ELF-1 (cell line): Measurements from ENCODE around the gene UNC5C.

ENCODE experiments used
- DNase-seq: peaks from one replicate; pipeline ENCODE4 v3.0.0-alpha.2; 2016; ENCODE audit warnings: low read depth, low spot score

Gene UNC5C

GRCh38 chr4:95466791-95467190 lies 82.0 kb downstream of the UNC5C start:
- peak; percentile 2 for DNase-seq

GRCh38 chr4:95465010-95465409 lies 83.8 kb downstream of the UNC5C start:
- no peak for DNase-seq

DNA sequence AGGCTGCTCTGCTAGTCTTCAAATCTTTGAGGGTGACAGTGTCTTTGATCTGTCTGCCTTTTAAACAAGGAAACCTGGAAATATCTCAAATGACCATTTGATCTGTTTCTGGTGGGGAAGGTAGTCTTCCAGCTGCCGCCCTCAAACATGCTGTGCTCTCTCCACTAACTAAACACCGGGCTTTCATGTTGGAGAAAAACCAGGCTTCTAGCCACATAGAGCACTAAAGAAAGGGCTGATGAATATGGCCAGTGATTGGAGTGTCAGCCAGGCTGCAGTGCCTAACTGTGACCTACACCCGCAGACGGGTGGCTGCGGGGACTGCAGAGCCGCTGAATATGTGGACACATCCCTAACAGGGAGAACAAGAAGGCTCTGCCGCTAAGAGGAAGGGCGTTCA lies 85.9 kb downstream of the UNC5C start:
- peak; percentile 50 for DNase-seq

DNA sequence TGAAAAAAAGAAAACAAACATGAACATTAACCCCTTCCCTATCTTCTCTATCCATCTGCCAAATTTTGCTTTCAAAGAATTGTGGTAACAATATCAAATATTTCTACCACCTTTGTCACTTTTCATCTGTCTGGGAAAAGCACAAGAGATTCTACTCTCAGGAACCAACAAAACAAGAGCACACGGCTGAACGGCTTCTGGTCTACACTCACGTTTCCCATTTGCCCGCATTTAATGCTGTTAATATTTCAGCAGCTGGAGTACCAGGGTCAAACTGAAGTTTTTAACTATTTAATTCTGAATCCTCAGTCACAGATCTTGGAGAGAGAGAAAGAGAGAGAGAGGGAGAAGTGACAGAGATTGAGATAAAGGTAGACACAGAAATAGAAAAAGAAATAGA lies 91.4 kb downstream of the UNC5C start:
- DNase-seq = no peak

GRCh38 chr4:95450294-95450693 lies 98.5 kb downstream of the UNC5C start:
- no peak for DNase-seq

DNA sequence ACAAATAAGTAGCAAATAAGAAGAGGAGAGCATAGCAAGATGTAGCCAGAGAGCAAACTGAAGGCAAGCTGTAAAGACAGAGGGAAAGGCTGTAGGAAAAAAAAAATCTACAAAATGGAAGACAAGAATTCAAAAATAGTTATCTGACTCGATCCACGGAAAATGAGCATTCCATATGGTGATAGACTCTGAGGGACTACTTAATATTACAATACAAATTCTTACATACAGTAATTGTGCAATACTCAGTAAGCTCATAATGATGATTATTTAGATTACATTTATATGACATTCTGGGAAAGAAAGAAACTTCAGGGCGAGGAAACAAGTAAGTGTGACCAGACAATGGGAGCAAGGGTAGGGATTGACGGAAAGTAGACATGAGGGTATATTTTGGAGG lies 102.6 kb downstream of the UNC5C start:
- DNase-seq = no peak

DNA sequence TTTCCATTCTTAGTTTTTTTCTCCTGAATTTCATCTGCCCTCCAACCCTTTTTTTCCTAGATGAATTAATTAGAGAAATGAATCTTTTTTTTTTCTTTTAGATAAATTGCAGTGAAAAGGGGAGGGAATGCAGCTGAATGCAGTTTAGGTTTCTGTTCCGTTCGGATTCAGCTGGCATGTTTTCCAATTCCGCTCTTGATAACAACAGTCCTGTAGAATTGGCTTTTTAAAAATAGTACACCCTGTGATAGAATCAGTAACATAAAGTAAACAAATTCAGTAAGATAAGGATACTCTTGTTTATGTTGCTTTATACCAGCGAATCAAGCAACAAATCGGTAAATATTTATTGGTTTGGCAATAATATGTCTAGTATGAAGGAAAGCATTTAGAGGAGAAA lies 103.5 kb downstream of the UNC5C start:
- DNase-seq = no peak

- no peak for DNase-seq
Observed at GRCh38 chr4:95444812-95445211, 104.0 kb downstream of the UNC5C start.

- no peak for DNase-seq
Observed at GRCh38 chr4:95439896-95440295, 108.9 kb downstream of the UNC5C start.

- no peak for DNase-seq
Observed at GRCh38 chr4:95439071-95439470, 109.7 kb downstream of the UNC5C start.

DNA sequence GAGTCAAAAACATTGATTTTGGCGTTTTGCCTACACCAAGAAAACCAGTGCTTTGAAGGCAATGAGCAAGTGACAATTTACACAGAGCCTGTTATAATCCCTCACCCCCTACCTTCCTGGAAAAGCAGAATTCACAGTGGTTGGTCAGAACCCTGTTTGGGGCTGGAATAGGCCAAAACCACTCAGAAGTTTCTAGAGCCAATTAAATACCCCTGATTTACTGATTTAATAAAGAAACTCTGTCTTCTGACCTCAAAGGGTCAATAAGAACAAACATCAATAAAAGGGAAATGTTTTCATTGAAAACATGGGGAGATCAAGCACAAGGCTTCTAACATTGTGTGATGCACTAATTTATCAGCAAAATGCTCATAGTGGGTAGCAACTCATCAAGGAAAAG lies 116.3 kb downstream of the UNC5C start:
- no peak for DNase-seq

DNA sequence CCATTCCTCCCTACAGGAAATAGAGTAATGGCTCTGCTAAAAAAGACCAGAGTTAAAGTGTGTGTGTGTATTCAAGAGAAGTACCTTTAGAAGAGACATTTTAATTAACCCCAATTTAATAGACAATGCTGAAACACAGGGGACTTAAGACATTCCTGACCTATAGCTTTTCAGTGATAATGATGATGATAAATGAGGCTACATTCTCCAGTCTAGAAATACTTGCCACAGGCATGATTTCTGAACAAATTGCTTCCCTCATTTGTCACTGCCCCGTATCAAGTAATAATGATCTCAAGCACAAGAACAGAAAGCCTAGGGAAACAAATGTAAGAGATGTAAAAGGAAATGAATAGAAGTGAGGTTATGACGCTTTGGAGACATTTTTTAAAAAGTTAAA lies 117.1 kb downstream of the UNC5C start:
- DNase-seq = no peak

- DNase-seq = no peak
Observed at GRCh38 chr4:95429416-95429815, 119.4 kb downstream of the UNC5C start.

DNA sequence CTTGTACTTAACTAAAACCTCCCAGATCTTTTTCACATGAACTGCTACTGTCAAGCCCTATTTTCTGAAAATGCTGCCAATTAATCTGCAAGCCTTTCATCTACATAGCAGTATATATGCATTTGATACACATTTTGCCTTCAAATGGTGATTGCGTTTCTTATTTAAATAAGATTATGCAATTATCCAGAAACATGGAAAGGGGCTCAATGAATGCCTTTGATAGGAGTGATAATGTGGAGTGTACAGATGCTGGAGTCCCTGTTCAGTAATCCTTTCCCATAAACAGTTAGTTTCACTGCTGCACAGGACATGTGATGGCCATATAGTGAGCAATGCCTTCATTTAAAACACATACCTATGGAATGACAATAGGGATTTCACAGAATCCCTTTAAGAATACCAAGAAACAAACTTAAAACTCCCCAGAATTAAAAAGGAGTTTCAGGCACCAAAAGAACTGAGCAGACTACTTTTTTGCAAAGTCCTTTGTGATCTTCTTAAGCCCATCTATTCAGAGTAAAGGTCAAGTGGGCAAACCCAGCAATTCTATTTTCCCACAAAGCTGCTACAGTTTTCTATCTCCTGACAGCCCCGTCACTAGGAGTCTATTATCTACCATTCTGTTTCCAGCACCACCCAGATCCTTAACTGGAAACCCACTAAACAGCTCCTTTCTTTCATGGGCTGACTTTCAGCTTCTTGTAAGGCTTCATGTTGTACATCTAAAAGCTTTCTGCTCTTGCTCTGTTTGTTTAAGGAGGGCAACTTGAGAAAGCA lies 120.3 kb downstream of the UNC5C start:
- DNase-seq = peak; percentile 12

- no peak for DNase-seq
Observed at GRCh38 chr4:95426455-95426854, 122.3 kb downstream of the UNC5C start.

DNA sequence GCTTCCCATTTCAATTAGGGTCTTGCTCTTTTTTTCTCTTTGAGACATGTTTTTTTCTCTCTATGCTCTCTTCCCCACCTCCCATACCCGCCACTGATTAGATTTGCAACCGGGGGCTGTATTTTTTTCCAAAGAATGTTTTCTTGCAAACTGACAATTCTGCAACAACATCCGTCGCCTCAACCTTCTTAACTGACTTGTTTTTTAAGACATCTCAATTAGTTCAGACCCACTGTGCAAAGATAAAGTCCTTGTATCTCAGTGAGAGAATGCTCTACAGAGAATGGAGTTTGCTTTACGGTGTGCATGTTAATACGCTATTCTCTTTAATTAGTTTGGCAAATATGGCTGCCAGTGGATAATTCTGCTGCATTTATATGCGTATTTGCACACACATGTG lies 126.3 kb downstream of the UNC5C start:
- no peak for DNase-seq

DNA sequence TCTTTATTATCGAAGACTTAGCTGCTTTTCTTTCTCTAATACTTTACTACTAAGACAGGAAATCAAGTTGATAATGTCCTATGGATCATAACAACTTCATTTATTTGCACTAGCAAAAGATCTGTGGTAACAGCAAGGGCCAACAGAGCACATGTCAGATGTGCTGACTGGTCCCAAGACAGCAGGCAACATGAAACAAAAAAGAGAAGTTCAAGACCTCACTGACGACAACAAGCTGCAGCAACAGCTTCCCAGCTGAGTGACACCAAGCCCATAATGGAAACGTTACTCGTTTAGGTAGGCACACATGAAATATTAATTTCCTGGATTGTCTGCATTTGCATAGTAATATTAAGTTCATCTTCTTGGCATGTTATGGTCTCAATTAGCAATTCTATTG lies 126.9 kb downstream of the UNC5C start:
- no peak for DNase-seq

GRCh38 chr4:95417531-95417930 lies 131.2 kb downstream of the UNC5C start:
- DNase-seq = no peak

DNA sequence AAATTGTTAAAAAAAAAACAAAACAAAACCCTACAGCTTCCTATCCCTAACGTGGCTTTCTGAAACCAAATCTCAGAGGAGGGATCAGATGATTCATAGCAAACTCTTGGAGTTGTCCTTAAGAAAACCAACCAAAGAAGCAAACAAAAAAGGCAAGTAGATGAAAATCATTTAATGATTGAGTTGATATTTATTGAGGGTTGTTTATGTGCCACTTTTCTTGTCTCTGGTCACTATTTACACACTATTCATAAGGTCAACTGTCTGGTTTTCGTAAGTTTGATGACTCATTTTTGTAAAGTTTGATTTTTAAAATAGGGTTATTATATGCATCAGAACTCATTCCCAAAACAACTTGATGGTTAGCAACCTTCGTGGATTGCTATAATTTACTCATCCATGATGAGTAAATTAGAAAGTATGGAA lies 133.4 kb downstream of the UNC5C start:
- no peak for DNase-seq

DNA sequence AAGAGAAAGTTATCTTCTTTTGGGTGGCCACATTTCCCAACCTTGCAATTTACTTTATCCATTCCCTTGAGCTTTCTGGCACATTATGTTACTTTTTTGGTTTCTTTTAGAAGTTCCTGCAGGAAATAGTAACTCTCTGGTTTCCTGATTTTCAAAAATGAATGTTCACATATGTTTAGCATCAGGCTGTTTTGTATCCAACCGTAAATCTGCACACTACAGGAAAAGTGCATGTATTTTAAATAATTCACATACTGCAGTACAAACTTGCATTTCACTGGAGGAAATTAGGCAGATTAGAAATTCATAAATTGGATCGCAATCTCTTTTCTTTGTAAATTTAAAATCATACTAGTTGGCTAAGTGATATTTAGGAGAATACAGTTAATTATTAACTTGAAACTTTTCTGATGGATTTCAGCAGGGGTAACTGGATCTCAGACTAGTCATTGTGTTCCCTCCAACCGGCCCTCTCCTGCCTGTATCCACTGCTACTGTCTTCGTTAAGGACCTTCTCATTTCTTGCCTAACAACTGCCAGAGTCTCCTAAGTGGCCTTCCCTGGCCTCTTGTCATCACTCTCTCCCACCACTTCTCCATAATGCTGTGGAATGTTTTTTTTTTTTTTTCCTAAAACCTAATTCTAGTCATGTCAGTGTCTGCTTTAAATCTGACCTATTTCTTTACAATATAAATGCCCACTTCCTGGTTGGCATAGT lies 137.2 kb downstream of the UNC5C start:
- DNase-seq = no peak

DNA sequence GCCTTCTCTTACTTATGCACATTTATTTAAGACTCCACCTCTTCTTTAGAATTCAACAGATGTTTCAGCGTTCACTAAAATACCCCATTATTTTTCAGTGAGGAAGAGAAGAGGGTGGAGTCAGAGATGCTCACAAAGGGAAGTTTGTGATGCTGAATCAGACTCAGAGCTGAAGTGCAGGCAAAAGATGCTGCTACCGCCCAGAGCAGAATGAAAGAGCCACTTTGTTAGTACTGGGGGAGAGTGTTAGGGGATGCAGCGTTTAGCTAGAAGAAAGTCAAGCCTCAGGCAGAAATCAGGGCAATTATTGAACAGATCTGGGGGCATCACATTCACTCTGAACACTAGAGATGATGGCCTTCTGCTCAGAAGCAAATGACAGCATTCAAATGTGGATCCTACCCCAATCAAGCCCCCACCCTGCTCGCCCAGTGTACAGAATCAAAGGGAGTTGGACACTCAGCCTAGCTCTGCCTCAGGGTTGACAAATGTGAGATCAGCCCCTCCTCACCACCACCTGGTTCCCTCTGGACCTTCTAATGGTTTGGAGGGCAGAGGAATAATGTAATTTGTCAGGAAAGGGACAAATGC lies 138.3 kb downstream of the UNC5C start:
- DNase-seq = no peak

DNA sequence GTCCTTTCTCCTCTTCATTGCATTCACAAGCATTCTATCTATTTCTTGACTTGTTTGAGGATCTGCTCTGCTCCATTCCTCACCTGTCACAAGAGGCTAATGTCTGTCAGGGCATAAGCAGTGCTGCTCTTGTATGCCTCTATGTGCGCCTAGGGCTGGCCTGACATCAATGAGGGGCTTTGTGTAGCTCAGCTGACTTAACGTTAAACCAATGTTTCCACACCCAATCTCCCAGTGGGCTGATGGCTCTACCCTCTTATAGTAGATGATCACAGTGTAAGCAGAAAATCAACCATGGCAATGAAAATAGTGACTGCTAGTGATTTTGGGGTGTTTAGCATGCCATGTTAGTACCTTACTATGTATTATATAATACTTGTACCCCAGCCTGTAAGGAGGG lies 139.0 kb downstream of the UNC5C start:
- no peak for DNase-seq

DNA sequence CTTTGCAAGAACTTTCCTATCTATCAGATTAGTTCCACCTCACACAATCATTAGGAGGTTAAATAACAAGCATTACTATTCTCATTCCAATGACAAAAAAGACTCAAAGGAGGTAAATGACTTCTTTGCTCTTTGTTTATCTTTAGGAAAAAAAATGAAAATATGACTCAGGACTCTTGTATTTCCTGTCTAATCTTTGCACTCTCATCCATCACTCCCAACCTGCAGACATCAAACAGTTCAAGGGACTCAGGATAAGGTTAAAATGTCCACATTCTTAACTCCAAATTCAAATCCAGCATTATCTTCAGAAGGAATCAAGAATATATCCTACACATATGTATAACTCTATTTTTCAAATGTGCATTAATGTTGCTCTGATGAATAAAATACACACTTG lies 139.6 kb downstream of the UNC5C start:
- no peak for DNase-seq
